Activated CD4-positive, alpha-beta T cell treated with anti-CD3 and anti-CD28 coated beads, Interleukin-2, amount 50 U/mL, for 1 hour (primary cell): ENCODE measurements around the gene MTUS2.

ENCODE experiments used
- DNase-seq: peaks from one replicate; pipeline ENCODE4 v3.0.0-alpha.2; 2020

The MTUS2 gene

GRCh38 chr13:29464105-29464679 is 644.1 kb downstream of the MTUS2 start:
- DNase-seq, result no peak

DNA sequence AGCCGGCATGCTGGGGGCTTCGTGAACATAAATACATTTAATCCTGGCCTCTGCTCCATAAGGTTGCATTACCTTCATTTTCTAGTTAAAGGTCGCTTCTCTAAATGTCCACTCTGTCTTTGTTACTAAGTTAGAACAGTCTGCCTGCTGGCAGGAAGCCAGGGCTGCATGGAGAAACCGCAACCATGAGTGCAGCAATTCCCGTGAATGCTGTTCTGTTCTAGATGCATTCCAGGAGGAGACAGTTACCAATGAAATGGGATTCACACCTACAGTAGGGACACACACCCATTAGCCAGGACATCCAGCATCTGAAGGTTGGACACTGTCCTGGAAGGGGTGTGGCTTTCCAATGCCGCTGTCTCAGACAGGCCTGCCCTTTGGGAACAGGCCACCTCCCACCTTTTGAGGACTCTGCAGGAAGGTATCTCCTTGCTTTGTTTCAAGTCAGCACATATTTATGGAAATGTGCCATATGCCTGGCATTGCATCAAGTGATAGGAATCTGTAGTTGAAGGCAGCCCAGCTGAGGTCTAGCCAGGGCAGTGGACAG is 645.7 kb downstream of the MTUS2 start:
- DNase-seq, result no peak

GRCh38 chr13:29471551-29471950 is 651.4 kb downstream of the MTUS2 start:
- DNase-seq, result no peak

GRCh38 chr13:29472332-29472961 is 652.3 kb downstream of the MTUS2 start:
- peak; percentile 31 for DNase-seq

- DNase-seq, result no peak
These were observed 653.0 kb downstream of the MTUS2 start for GRCh38 chr13:29473166-29473565.

- no peak for DNase-seq
These were observed 654.9 kb downstream of the MTUS2 start for GRCh38 chr13:29474991-29475390.

GRCh38 chr13:29476046-29476445 is 655.9 kb downstream of the MTUS2 start:
- DNase-seq, result no peak

- DNase-seq, result no peak
These were observed 659.8 kb downstream of the MTUS2 start for GRCh38 chr13:29479716-29480492.

DNA sequence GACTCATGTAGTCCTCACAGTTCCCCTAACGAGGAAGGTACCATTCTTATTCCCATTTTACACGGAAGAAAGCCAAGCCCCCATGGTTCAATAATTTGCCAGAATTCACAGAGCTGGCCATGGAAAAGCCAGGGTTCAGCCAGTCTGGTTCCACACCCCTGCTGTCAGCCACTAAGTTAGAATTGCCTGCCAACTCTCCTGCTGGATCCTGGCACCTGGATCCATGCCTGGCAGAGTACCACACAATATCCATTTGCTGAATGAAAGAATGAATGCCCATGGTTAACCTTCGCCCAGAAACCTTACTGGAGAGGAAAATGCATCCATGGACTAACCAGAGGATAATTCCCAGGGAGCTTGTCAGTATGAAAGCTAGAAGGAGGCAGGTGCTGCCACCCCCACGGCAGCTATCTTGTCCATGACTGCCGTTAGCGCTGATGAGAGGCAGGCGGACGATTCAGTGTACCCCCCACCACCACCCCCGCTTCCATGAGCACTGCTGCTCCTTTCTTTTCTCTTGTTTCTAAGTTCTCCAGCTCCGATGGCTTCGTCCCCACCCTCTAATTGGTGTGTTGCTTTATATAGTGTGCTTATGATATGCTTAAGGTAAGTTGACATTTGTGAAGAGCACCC is 660.9 kb downstream of the MTUS2 start:
- no peak for DNase-seq

- no peak for DNase-seq
These were observed 661.5 kb downstream of the MTUS2 start for GRCh38 chr13:29481603-29482002.

DNA sequence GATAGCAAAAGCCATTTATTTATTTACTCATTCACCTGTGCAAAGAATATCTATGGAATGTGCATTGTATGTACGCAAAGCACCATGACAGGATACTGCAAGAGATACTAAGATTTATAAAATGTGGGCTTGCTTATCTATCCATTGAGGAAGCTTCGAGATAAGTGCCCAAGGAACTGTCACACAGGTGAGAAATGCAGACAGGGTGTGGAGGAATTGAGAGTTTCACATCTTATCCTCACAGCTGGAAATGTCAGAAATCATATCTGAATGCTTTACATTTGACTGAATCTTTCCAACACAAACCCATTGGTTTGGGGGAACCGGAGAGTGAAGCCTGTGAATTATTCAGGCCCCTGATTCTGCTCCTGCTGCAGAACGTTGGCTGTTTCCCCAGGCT is 662.4 kb downstream of the MTUS2 start:
- no peak for DNase-seq

DNA sequence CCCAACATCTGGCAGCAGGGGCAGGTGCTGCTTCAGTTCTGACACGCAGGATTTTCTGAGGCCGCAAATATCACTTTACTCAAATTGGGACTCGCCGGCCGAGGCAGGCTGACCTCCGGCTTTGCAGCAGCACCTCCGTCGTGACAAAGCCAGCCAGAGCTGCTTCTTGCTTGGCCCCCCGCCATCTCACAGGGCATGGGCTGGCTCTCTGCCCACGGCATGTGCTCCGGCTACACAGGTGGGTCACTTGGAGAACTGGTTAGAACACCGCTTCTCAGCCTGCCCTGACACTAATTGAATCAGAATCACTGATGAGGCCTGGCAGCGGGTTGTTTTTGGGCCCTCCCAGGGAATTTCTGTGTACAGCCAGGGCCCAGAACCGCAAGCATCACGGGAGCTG is 663.1 kb downstream of the MTUS2 start:
- DNase-seq, result no peak

- no peak for DNase-seq
These were observed 663.5 kb downstream of the MTUS2 start for GRCh38 chr13:29483623-29484022.

- no peak for DNase-seq
These were observed 664.1 kb downstream of the MTUS2 start for GRCh38 chr13:29484236-29484635.

DNA sequence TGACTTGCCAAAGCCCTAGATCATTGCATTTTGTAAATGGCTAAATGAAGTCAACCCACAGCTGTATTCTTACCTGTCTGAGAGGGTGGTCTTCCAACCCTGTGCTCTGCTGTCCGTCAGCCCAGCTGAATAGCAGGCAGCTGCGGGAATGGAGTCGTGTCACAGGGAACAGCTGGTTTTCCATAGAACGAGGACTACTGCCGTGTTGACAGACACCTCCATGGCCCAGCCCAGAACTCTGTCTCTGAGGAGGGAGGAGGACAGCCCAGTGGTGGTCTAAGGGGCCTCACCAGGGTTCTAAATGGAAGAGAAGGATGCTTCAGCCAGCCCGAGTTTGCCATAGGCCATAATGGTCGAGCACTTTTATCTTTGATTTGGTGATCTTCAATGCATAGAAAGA is 664.7 kb downstream of the MTUS2 start:
- DNase-seq, result no peak

GRCh38 chr13:29486551-29486950 is 666.4 kb downstream of the MTUS2 start:
- no peak for DNase-seq

GRCh38 chr13:29487466-29488454 is 667.6 kb downstream of the MTUS2 start:
- DNase-seq, result no peak

DNA sequence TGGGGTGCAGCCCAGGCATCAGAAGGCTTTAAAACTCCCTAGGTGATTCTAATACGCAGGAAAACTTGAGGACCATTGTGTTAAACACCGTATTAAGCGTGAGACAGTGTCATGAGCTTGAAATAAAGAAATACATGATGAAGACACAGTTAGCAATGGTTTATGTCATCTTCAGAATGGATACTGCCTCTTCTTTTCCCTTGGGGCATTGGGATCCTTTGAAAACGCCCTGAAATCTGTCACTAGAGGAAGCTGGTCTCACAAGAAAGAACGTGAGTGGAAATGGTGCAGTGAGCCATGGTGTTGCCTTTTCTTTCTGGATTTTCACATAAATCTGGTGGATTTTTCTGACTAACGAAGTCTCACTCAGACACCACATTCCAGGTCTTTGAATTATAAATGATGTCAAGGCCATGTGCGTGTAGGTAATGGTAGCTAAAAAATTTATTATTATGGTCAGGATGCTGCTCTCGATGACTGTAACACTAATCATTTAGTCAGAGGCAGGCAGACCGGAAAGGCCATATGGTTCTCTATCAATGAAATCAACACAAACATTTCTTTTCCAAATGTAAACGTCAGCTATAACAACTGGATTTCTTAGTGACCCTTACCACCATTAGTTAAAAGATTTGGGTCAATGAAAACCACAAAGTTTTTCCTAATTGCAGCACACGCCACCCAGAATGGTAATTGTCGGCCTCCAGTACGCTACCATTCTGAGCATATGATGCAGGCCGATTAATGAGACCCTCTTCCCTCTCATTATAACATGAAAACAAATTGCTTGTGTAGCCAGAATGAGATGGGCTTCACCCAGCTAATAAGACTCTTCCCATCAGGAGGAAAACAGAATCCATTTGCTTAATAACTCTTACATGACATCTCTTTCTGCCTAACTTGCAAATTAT is 669.8 kb downstream of the MTUS2 start:
- DNase-seq, result no peak

DNA sequence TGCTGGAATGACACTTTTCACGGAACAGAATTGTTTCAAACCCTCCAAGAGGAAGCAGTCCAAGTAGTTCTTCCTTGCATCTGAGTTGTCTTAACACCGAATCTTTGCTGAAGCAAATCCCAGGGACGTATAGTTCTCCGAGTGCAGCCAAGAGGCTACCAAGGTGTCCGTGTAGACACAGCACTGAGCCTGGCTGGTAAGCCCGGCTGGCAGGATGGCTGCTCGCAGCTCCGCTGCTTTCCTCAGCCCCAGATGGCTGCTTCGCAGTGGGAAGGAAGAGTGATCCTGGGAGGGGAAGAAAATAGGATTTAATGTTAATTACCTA is 670.4 kb downstream of the MTUS2 start:
- no peak for DNase-seq

DNA sequence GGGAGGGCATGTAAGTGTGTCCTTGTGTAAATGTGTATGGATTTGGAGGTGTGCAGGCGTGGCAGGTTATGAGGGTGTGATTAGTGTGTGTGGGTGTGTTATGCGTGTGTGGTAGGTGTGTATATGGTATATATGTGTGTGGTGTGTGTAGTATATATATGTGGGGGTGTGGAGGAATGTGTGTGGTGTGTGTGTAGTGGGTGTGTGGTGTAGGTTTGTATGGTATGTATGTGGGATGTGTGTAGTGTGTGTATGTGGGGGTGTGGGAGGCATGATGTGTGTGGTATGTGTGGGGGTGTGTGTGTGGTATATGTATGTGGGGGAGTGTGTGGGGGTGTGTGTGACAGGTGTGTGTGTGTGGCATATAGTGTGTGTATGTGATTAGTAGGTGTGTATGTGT is 671.1 kb downstream of the MTUS2 start:
- no peak for DNase-seq

- DNase-seq, result no peak
These were observed 673.7 kb downstream of the MTUS2 start for GRCh38 chr13:29493796-29494195.
